GM18870 (cell line): Measurements from ENCODE around the gene SLC8A1.

Source experiments
- ATAC-seq: cut with Tn5 transposase; IDR thresholded peaks from one replicate; pipeline ENCODE4 v1.9.1; 2021; ENCODE audit warnings: moderate library complexity; ENCODE audit not compliant: unreplicated experiment

The SLC8A1 gene

DNA sequence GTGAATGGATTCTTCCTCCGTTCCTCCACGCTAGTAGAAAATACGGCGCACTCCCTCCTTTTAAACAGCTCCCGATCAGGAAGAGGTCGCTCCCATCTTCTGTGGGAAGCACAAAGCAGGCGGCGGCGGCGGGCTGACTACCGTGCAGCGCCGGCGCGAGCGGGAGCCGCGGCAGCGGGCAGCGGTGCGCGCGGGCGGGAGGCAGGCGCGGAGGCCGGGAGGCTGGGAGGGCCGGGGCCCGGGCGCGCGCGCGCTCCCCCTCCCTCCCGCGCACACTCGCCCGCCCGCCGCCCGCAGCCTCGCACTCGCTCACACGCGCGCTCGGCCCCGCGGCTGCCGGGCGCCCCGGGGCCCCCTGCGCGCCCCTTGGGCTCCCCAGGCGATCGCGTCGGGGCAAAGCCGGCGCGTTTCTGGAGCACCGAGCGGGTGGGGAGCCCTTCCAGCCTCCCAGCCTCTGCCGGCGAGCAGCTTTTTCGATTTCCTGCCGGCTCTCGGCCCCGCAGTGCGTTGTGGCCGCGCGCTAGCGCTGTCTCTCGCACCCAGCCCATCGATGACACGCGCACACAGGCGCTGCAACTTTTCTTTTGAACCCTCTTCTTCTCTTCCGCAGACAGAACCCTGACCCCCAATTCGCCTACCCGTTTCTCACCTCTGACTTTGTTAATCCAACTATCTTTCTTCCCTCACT is at the start of gene SLC8A1:
Gene SLC8A1 (minus strand): TSS at position 173 of the 688 bp plus-strand sequence.
- no peak for ATAC-seq

DNA sequence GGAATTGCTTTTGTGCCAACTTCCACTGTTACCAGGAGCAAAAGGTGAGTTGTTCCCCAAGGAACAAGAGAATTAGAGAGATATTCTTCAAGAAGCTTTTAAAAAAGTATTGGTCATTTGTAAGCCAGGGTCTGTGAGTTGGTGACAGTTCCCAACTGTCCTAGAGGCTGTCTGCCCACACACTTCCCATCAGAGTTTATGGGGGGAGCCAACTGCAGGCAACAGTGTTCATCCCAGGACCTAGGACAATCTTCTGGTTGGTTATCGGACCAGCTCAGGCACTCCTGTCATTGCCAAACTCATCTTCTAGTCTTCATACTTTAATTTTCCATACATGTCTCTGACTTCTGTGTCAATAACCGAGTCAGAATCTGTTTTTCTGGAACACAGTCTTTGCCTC is 47.5 kb upstream of the SLC8A1 start:
- ATAC-seq, result no peak

DNA sequence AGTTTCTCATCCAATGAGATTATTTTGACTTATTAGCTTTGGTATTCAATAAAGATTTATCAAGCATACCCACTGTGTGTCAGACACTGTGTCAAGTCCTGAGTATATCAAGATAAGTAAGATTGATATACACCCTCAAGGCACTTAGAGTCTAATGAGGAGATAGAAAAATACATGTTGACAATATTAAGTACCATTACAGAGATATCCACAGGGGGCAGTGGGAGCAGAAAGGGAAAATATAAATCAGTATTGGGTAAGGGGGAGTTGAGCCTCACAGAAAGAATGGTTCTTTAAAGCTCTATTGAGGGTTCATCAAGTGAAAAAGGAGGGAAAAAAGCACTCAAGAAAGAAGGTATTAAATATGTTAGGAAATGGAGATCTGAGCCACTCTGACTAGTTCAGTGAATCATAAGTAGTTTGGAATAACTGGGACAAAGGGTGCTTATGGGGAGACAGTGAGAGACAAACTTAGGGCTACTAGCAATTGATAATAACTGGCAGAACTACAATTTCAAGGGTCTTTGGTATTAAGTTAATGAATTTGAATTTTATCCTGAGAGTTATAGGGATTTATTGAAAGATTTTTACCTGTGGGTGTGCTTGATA is 45.5 kb upstream of the SLC8A1 start:
- no peak for ATAC-seq

DNA sequence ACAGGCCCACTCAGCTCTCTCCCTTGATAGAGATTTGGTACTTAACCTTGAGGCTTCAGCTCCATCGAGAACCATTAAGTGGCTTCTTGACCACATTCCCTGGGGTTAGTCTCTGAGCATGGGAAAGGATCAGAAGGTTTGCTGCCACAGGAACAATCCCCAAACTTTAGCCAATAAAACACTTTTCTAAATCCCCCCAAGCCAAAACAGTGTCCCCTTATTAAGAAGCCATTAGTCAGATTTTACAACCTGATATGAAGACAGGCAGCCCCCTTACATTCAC is 37.7 kb upstream of the SLC8A1 start:
- no peak for ATAC-seq

- ATAC-seq, result peak; percentile 69
These were observed 37.2 kb upstream of the SLC8A1 start for GRCh38 chr2:40488927-40489677.

- ATAC-seq, result no peak
These were observed 36.3 kb upstream of the SLC8A1 start for GRCh38 chr2:40488101-40488601.

DNA sequence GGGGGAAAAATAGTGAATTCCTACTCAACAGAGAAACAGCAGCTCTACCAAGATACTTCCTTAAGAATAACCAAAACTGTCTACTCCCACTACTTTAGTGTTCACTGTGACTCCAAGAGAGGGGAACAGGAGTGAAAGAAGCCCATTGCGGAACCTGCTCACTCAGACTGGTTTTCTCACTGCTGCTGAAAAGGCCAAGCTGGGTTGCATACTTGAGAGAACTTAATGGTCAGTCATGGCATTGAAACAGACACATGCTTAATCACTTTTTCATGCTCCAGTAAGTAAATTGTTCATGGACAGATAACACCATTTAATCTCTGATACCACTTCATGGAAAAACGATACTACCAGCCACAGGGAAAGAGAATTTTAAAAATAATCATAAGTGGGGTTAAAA is 35.7 kb upstream of the SLC8A1 start:
- ATAC-seq, result no peak

DNA sequence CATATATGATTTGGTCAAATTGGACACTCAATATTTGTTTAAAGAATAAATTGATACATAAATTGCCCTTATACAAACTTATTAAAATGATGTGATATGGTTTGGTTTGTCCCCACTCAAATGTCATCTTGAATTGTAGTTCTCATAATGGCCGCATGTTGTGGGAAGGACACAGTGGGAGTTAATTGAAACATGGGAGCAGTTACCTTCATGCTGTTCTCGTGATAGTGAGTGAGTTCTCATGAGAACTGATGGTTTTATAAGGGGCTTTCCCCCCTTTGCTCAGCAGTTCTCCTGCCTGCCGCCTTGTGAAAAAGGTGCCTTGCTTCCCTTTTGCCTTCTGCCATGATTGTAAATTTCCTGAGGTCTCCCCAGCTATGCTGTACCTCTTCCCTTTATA is 34.0 kb upstream of the SLC8A1 start:
- no peak for ATAC-seq

GRCh38 chr2:40485318-40485717 is 33.4 kb upstream of the SLC8A1 start:
- no peak for ATAC-seq

- ATAC-seq, result no peak
These were observed 31.8 kb upstream of the SLC8A1 start for GRCh38 chr2:40483549-40484243.

- ATAC-seq, result no peak
These were observed 28.7 kb upstream of the SLC8A1 start for GRCh38 chr2:40480596-40480995.

GRCh38 chr2:40480073-40480472 is 28.2 kb upstream of the SLC8A1 start:
- no peak for ATAC-seq

DNA sequence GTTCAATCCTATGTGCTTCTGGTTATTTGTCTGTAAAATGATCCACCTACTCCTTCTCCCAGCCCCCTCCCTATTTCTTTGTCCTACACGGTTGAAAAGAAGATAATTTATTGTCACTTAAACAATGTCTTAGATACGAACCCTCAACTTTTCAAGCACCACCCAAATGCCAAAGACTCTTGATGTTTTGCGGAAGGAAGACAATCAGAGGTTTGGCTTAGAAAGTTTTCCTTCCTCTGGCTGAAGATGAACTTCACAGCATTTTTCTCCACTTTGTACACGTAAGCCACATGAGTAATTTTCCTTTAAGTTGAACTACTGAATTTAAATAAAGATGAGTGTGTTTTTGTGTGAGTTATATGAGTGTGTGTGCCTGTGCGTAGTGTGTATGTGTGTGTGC is 25.5 kb upstream of the SLC8A1 start:
- no peak for ATAC-seq

DNA sequence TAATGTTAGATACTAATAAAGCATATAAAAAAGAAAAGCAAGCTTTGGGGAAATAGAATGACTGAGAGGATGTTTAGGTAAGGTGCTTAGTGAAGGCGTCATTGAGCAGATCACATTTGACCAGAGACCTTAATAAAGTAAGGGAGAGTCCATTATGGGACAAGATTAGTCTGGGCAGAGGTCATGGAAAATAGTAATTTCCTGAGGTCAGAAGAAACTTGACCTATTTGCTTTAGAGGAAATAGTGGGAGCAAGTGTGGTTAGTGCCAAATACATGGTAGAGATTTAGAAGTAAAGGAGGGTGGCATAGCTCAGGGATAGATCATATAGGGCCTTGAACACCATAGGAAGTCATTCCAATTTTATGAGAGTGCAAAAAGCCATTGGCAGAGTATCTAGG is 24.5 kb upstream of the SLC8A1 start:
- no peak for ATAC-seq

DNA sequence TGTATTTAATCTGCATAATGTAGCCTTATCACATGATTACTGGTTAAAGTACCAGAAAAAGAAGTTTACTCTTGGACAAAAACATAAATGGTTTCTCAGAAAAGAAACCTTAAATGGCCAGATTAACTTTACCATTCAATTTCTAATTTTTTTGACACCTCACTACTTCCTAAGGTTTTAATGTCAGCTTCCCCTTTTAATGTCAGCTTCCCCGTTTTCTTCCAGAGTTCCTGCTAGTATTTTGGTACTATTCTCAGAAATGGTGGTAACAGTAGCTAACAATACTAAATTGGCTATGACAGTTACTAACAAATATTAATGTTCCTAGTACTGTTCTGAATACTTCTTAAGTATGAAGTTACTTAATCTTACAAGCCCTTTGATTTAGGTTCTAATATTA is 22.4 kb upstream of the SLC8A1 start:
- no peak for ATAC-seq

DNA sequence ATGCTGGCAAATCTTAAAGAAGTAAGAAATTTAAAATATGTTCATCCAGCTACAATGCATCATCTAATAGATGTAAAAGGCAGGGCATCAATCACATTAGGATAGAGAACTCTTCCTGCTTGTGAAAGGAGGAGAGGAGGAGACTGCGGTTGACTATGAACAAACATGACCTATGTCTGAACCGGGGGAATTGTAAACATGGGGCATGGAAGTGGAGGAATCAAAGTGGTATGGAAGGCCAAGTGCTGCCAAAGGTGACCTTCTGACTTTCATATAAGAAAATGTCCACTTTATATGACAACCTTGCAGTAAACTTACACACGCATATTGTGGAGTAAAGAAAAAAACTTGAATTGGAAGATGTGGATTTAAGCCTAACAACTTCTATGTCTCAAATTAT is 20.0 kb upstream of the SLC8A1 start:
- ATAC-seq, result no peak

GRCh38 chr2:40470822-40471813 is 19.2 kb upstream of the SLC8A1 start:
- no peak for ATAC-seq

DNA sequence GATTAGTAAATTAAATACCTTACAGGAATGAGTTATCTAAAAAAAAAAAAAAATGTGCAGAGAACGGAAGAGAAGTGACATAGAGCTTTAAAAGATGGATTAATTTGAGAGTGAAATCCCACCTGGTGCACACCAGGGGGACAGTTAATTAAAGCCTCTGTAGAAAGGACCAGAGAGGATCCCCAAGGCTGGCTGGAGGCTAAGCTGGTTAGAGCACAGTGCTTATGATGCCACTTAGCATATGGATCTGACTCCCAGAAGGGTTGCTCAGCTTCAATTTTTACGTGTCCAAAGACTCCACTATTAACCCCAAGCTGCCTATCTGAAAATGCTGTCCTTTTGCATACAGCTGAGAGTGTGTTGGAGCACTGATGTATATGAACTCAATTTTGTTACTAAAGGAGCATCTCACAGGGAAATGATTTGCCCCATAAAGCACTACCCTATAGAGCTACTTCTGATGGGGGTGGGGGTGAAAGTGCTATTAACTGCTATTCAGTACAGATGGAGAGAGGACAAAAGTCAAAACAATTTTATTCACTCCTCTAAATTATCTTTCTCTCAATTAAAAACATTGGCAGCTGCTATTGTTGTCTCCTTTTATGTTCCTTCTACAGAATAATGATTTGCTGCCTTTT is 15.2 kb upstream of the SLC8A1 start:
- no peak for ATAC-seq

DNA sequence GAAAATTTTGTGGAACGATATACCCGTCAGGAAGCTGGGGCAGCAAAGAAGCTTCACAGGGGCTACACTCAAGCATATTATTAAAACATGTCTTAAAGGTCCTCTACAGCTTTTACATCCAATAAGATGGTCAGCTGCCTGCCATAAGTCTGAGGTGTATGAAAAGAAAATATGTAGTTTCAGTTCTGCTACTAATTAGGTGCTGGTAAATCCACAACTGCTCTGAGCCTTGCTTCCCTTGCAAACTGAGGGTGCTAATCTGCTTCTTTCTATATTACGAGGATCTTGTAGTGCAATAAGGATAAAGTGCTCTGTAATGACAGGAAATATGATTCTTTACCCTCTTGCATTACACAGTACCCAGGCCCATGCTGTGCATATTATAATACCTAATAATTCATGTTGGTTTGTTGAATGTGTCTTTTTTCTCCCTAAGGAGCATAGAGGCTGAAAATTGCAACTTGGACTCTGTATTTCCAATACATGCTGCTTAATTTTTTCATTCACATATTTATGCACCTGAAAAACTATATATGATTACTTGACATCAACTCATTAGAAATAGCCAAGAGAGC is 14.5 kb upstream of the SLC8A1 start:
- no peak for ATAC-seq

DNA sequence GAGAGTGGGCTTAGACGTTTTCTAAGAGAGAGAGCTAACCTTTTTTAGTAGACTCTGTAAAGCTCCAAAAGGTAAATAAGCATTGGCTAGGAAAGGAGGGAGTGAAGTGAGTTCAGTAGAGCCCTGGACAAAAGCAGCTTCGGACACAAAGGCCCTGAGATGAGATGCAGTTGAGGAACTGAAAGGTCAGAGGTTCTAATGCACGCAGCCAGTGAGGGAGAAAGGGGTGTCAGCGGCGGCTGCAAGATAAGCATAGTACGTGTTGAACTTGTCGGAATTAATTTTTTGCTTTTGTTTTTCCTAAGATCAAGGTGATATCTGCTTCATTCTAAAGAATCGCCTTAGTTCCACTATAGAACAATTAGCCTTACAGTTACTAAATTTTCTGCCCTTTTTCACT is 11.2 kb upstream of the SLC8A1 start:
- no peak for ATAC-seq
